PC-9 (cell line): Measurements from ENCODE around the gene UNC5B. TPM values are rescaled to one million over a fixed set of nuclear protein-coding genes. Genes with fewer than 3 reads are reported as not detected.

ENCODE experiments used
- BruUV-seq: library from RNA; stranded (reverse); fragments of 400-500 nt; replicated peaks from 2 replicates; lab custom pipeline; 2021; lab: Mats Ljungman, UMichigan
- CTCF ChIA-PET: fragments of 300-600 bp; sonication (Branson Sonifier 250); formaldehyde crosslinking; loops from one replicate; lab custom pipeline; 2022; ENCODE audit warnings: antibody characterized with exemption; lab: Charles Lee
- POLR2A ChIA-PET: fragments of 300-600 bp; sonication (Branson Sonifier 250); formaldehyde crosslinking; loops from one replicate; lab custom pipeline; 2022; ENCODE audit warnings: antibody characterized with exemption; ENCODE audit not compliant: unreplicated experiment; lab: Charles Lee
- DNase-seq, 2 experiments: peaks; one replicate each; pipeline versions ENCODE4 v3.0.0 to v3.0.0-alpha.2; 2015 to 2022; ENCODE audit warnings: mixed read lengths in 1 of 2
- H2AFZ ChIP-seq: fragments of 200-600 bp; sonication (generic); 2 replicates; pipeline ENCODE4 v1.8.1; 2017; ENCODE audit warnings: antibody characterized with exemption
- H3F3A ChIP-seq: fragments of 200-600 bp; sonication (generic); 2 replicates; pipeline ENCODE4 v1.8.1; 2017; ENCODE audit warnings: antibody characterized with exemption, mild to moderate bottlenecking, low read depth; ENCODE audit not compliant: insufficient read depth
- H3K27ac ChIP-seq: fragments of 200-600 bp; sonication (generic); 2 replicates; pipeline ENCODE4 v1.6.1; 2016; ENCODE audit warnings: mixed run types
- H3K27me3 ChIP-seq: fragments of 200-600 bp; sonication (generic); 2 replicates; pipeline ENCODE4 v1.6.1; 2016; ENCODE audit warnings: low read depth, mixed run types; ENCODE audit not compliant: insufficient read depth
- H3K36me3 ChIP-seq: fragments of 200-600 bp; sonication (generic); 2 replicates; pipeline ENCODE4 v1.6.1; 2016; ENCODE audit warnings: low read depth, mixed run types
- H3K4me1 ChIP-seq: fragments of 200-600 bp; sonication (generic); replicated peaks from 2 replicates; pipeline ENCODE4 v1.6.1; 2016; ENCODE audit warnings: mixed run types; ENCODE audit not compliant: insufficient read depth
- H3K4me2 ChIP-seq: fragments of 200-600 bp; sonication (generic); 2 replicates; pipeline ENCODE4 v1.6.1; 2017; ENCODE audit warnings: mixed run types
- H3K4me3 ChIP-seq: fragments of 200-600 bp; sonication (generic); 2 replicates; pipeline ENCODE4 v1.6.1; 2016; ENCODE audit warnings: mixed run types
- H3K79me2 ChIP-seq: fragments of 200-600 bp; sonication (generic); 2 replicates; pipeline ENCODE4 v1.6.1; 2017; ENCODE audit warnings: low read depth, mixed run types
- H3K9me2 ChIP-seq: fragments of 200-600 bp; sonication (generic); 2 replicates; pipeline ENCODE4 v1.8.1; 2017; ENCODE audit warnings: mild to moderate bottlenecking; ENCODE audit not compliant: insufficient read depth
- H3K9me3 ChIP-seq: fragments of 200-600 bp; sonication (generic); 2 replicates; pipeline ENCODE4 v1.8.1; 2016; ENCODE audit warnings: low read depth; ENCODE audit not compliant: insufficient read depth
- H4K20me1 ChIP-seq: fragments of 200-600 bp; sonication (generic); 2 replicates; pipeline ENCODE4 v1.8.1; 2017; ENCODE audit not compliant: insufficient read depth
- CTCF ChIP-seq: fragments of 200-600 bp; sonication (generic); conservative IDR thresholded peaks from 2 replicates; pipeline ENCODE4 v1.6.1; 2017; ENCODE audit warnings: mixed run types, antibody characterized with exemption, mild to moderate bottlenecking, moderate library complexity
- EZH2 ChIP-seq: fragments of 200-600 bp; sonication (generic); IDR thresholded peaks from 2 replicates; pipeline ENCODE4 v1.8.0; 2017; ENCODE audit warnings: antibody characterized with exemption, low read depth
- intact Hi-C: fragments of 100-400 bp; cut with micrococcal nuclease; formaldehyde crosslinking; loops from one replicate; pipeline ENCODE4 v1.10.0; 2022; ENCODE audit not compliant: unreplicated experiment
- total RNA-seq: library from RNA; stranded (reverse); gene quantifications from 2 replicates; pipeline ENCODE4 v1.2.3, GENCODE V29; 2021

Gene UNC5B
- total RNA-seq, 1 experiment from 2014 or later, result 1.7 TPM

DNA sequence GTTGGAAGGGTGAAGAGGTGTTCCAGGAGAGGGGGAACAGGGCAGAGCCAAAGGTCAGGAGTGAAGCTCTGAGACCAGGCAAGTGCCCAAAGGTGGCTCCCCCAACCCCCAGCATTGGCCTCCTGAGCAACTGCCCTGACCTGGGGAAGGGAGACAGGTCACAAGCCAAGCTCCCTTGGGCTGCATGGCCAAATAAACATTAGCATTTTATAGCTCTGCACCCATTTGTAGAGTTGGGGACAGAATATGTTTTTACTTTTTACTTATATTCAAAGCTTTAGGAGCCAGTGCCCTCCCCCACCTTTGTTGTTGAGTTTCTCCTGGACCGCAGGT is 4.0 kb downstream of the UNC5B start:
- Histone ChIP-seq H3K9me2 (no peaks in the 10 kb centered on the region), H3K36me3 (no peaks in the 10 kb centered on the region), H3K4me1 (peaks cover 36% of the 10 kb centered on the region), H3F3A (no peaks in the 10 kb centered on the region), H3K4me2 (peak overlapping the region; percentile 99), H4K20me1 (no peaks in the 10 kb centered on the region), H3K27ac (no peak overlapping the region), H3K79me2 (0 out of 2 replicates have a peak, but pooled peaks cover 10% of the 10 kb centered on the region), H2AFZ (no peak overlapping the region), H3K4me3 (no peak overlapping the region), H3K9me3 (no peaks in the 10 kb centered on the region), H3K27me3 (peaks cover 6% of the 10 kb centered on the region)
- intact Hi-C loops, result no loop called here
- DNase-seq, result no peak
- POLR2A ChIA-PET, result interaction anchor here (0.6 kb wide), 1 partner anchor 1148 kb away, joined by 4 read pairs; no protein-coding TSS in a partner anchor
- CTCF ChIA-PET, result no interaction called here
- no TSS peak for BruUV-seq
- no peak for TF ChIP-seq EZH2
- no peak for TF ChIP-seq CTCF

GRCh38 chr10:71216751-71217265 is 4.4 kb downstream of the UNC5B start:
- Histone ChIP-seq H3K9me2 (no peaks in the 10 kb centered on the region), H3K27ac (no peak overlapping the region)
- CTCF ChIA-PET, result interaction anchor here (0.6 kb wide), 1 partner anchor 54 kb away, joined by 3 read pairs; no protein-coding TSS in a partner anchor

More at GRCh38 chr10:71216751-71217265, 4.4 kb downstream of the UNC5B start:
- Histone ChIP-seq H3K36me3 (no peaks in the 10 kb centered on the region), H3K27me3 (peaks cover 1% of the 10 kb centered on the region; the same call in 1 of the 2 replicates), H3K4me1 (peaks cover 34% of the 10 kb centered on the region), H2AFZ (peak overlapping the region; percentile 74), H3F3A (no peaks in the 10 kb centered on the region), H3K79me2 (0 out of 2 replicates have a peak, but pooled peaks cover 10% of the 10 kb centered on the region), H3K4me2 (peak overlapping the region; percentile 99), H3K4me3 (peak overlapping the region; percentile 73), H3K9me3 (no peaks in the 10 kb centered on the region), H4K20me1 (no peaks in the 10 kb centered on the region)
- TF ChIP-seq EZH2, result no peak
- no peak for TF ChIP-seq CTCF
- POLR2A ChIA-PET, result no interaction called here
- BruUV-seq, result no TSS peak
- no peak for DNase-seq
- intact Hi-C loops, result no loop called here
